NCI-H1092 treated with DMSO at 0.1 percent for 48 hours (cell line): ENCODE measurements around the gene L1TD1.
"Not testable (repeated sequence)": the region's sequence is repeated elsewhere in the genome, so short reads cannot be mapped to it uniquely, and the experiment has no call there.

Experiments
- DNase-seq: peaks from one replicate; lab custom pipeline; 2025; lab: John Stamatoyannopoulos, UW

The L1TD1 gene

DNA sequence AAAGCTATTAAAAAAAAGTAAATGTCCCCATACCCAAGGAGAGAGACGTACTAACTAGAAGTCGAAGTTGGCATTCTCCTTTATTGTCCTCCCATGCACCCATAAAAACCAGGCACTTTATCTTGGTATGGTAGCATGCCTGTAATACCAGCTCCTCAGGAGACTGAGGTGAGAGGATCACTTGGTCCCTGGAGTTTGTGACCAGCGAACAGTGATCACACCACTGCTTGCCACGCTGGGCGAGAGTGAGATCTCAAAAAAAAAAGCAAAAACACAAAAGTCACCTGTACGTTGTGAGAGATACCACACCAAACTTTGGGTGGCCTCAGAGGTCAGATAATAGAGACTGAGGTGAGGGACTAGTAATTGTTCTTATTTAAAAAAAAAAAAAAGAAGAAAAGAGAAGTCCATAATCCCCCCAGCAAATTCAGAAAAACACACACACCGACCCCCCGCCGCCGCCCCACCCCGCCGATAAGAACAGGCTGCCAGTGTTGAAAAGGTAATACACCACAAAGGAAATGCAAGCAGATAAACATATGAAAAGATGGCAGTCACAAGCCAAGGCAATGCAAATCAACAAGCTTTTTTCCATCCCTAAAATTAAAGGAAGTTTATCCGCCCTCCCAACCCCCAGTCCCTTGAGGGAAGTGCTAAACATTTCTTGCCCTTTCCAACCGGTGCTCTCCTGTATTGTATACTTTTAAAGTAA lies 3.6 kb downstream of the L1TD1 start:
- DNase-seq, result no peak

- DNase-seq, result no peak
These were observed 4.1 kb downstream of the L1TD1 start for GRCh38 chr1:62198781-62199125.

- DNase-seq, result no peak
These were observed 12.5 kb downstream of the L1TD1 start for GRCh38 chr1:62207187-62207586.

DNA sequence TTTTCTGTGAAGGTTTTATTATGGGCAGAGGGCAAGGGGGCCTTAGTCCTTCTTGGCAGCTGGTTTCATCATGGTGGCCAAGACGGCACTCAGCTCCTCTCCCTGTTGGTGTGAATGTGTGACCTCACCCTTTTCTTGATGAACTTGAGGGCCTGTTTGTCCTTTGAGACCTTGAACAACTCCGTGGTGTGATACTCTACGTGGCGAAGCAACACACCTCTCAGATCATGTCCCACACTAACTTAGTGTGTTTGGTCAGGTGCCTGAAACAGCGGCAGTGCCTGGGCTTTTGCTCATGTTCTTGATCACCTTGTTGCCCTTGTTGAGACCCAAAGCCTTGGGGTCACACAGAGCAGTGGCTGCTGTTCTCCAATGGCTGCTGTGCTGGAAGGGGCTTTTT lies 13.4 kb downstream of the L1TD1 start:
- no peak for DNase-seq

GRCh38 chr1:62208970-62209369 lies 14.3 kb downstream of the L1TD1 start:
- no peak for DNase-seq

DNA sequence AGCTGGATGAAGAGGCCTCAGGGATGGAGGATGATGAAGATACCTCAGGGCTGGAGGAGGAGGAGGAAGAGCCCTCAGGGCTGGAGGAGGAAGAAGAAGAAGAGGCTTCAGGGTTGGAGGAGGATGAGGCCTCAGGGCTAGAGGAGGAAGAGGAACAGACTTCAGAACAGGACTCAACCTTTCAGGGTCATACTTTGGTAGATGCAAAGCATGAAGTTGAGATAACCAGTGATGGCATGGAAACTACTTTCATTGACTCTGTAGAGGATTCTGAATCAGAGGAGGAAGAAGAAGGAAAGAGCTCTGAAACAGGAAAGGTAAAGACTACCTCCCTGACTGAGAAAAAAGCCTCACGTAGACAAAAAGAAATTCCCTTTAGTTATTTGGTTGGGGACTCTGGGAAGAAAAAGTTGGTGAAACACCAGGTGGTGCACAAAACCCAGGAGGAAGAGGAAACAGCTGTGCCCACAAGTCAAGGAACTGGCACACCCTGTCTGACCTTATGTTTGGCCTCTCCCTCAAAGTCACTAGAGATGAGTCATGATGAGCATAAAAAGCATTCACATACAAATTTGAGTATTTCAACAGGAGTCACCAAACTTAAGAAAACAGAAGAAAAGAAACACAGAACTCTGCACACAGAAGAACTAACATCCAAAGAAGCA lies 15.4 kb downstream of the L1TD1 start:
- DNase-seq, result no peak

GRCh38 chr1:62210960-62211359 lies 16.3 kb downstream of the L1TD1 start:
- DNase-seq, result no peak

GRCh38 chr1:62212411-62212810 lies 17.8 kb downstream of the L1TD1 start:
- no peak for DNase-seq

DNA sequence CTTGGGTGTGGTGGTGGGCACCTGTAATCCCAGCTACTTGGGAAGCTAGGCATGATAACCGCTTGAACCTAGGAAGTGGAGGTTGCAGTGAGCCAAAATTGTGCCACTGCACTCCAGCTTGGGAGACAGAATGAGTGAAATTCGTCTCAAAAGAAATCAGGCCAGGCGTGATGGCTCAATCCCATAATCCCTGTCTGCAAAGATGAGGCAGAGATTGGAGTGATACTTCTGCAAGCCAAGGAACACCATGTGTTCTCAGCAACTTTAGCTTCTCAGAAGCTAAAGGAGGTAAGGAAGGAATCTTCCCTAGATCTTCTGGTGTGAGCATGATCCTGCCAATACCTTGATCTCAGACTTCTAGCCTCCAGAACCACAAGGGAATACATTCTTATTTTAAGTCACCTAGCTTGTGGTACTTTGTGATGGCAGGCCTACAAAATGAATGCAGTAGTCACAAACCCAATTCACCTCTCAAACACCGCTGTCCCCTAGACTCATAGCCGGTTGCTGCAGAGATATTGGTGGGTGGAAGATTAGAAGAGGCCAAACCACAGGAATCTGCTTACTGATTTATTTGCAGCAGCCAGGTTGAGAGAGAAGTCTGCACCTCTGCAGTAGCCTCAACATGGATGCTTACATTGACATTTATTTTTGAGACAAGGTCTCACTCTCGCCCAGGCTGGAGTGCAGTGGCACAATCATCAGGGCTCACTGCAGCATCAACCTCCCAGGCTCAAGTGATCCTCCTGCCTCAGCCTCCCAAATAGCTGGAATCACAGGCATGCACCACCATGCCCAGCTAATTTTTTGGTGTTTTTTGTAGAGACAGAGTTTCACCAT lies 18.6 kb downstream of the L1TD1 start:
- DNase-seq, result no peak

GRCh38 chr1:62218604-62219003 lies 24.0 kb downstream of the L1TD1 start:
- DNase-seq, result no peak

DNA sequence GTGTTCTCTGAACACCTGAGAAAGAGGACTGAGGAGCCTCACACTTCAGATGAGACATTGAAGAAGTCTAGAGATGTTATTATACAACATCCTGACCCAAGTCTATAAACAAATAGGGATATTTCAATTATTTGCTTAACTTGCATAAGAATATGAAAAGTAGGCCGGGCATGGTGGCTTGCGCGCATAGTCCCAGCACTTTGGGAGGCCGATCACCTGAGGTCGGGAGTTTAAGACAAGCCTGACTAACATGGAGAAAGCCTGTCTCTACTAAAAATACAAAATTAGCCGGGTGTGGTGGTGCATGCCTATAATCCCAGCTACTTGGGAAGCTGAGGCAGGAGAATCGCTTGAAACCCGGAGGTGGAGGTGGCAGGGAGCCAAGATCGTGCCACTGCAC lies 25.8 kb downstream of the L1TD1 start:
- not testable (repeated sequence) for DNase-seq

- DNase-seq, result no peak
These were observed 26.5 kb downstream of the L1TD1 start for GRCh38 chr1:62221171-62221570.

DNA sequence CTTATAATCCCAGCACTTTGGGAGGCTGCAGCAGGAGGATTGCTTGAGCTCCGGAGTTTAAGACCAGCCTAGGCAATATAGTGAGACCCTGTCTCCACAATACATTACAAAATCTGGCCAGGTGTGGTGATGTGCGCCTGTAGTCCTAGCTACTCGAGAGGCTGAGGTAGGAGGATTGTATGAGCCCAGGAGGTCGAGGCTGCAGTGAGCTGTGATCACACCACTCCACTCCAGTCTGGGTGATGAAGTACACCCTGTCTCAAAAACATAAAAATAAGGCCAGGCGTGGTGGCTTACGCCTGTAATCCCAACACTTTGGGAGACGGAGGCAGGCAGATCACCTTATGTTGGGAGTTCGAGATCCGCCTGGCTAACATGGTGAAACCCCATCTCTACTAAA lies 27.7 kb downstream of the L1TD1 start:
- no peak for DNase-seq

- no peak for DNase-seq
These were observed 29.5 kb downstream of the L1TD1 start for GRCh38 chr1:62224182-62224581.

DNA sequence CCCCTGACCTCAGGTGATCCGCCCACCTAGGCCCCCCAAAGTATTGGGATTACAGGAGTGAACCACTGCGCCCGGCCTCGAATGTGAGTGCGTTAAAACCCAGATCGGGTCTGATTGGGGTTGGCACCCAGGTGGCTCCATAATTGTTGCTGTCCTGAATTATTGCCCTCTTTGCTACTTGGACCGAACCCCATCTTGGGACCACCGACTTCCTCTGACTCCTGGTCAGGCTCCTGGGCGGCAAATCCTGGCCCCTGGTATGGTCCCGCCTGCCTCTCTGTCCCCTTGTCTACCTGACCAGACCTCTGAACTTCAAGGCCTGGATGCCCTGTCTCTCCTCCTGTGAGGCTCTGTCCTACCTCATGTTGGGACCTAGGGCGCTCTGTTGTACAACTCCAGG lies 32.8 kb downstream of the L1TD1 start:
- DNase-seq, result no peak

DNA sequence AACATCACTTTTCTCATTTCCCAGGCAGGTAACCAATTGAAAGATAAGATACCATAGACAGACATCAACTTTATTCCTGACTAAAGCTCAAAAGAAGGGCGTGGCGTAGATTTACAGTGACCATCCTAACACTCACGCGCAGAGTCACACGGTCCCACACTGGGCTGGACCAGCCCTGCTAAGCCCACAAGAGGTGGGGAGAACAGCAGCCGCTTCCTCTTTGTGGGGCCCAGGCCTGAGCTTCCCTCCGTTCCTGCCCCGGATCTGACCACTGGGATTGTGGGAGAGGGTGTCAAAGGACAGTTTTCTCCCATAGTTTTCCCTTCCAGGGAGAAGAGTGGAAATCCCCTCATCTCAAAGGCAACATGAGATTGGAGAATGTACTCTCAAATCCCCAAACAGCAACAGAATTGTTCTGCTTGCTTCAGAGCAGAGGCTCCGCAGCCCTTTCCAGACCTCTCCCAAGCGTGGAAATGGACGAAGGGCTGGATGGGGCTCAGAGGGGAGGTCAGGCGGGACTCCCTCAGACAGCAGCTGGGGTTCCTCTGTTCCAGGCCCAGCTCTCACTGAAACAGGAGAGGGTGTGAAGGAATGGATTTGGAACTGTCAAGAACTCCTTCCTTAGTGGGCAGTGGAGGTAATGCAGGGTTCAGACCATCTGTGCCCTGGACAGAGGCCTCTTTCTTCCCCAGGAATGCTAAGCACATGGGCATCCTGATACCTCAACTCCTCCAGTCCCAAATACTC lies 33.7 kb downstream of the L1TD1 start:
- no peak for DNase-seq

DNA sequence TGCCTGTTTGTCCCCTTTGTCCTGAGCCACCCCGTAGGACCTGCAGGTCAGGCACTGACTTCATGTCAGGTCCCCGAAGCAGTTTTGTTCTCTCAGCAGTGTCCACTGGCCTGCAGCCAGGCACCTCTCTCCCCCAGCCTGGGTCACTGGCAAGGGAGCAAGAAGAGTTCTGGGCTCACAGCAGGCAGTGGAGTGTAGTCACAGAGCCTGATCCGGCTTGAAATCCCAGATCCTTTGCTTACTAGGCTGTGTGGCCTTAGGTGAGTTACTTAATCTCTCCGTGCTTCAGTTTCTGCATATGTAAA lies 34.2 kb downstream of the L1TD1 start:
- no peak for DNase-seq

- DNase-seq, result no peak
These were observed 34.8 kb downstream of the L1TD1 start for GRCh38 chr1:62229468-62229867.

GRCh38 chr1:62229932-62230331 lies 35.3 kb downstream of the L1TD1 start:
- no peak for DNase-seq

DNA sequence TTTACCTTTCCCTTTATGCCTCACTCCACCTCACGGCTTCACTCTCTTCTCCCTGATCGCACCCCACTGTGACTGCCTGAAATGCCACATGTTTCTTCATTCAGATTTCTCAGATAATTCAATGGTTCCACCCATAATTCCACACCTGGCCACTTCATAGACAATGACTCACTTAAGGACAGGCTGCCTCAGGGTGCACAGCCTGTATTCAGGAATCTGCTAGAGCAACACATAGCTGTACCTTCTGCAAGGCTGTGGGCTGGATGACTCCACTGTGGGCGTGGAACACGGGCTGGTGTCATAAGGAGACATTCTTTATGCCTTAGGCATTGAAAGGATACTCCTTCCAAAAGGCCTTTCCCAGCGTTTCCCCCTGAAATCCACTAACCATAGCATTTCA lies 36.1 kb downstream of the L1TD1 start:
- no peak for DNase-seq

GRCh38 chr1:62232871-62233278 lies 38.2 kb downstream of the L1TD1 start:
- no peak for DNase-seq

- no peak for DNase-seq
These were observed 39.3 kb downstream of the L1TD1 start for GRCh38 chr1:62233926-62234450.
